NCI-H1436 (cell line): ENCODE results near the gene CD200R1.
A peak's percentile ranks its signal among the peaks of the same experiment; 100 is the strongest.

ENCODE experiments used
- DNase-seq: peaks from one replicate; lab custom pipeline; 2025; lab: John Stamatoyannopoulos, UW

Gene CD200R1

GRCh38 chr3:112974894-112975293, at the start of gene CD200R1:
Gene CD200R1, minus strand, starts transcription at chr3:112975103. Its CDS starts 246 bp downstream, at chr3:112974857.
- no peak for DNase-seq

- no peak for DNase-seq
Measured at GRCh38 chr3:113021471-113021870, 46.6 kb upstream of the CD200R1 start.

GRCh38 chr3:113019182-113020137, 44.6 kb upstream of the CD200R1 start:
- peak; percentile 93 for DNase-seq

- DNase-seq: peak; percentile 12
Measured at GRCh38 chr3:113018536-113019181, 43.8 kb upstream of the CD200R1 start.

- DNase-seq: no peak
Measured at GRCh38 chr3:113013593-113013992, 38.7 kb upstream of the CD200R1 start.

GRCh38 chr3:113008117-113008516, 33.2 kb upstream of the CD200R1 start:
- no peak for DNase-seq

- DNase-seq: no peak
Measured at GRCh38 chr3:113006359-113007056, 31.6 kb upstream of the CD200R1 start.

- DNase-seq: no peak
Measured at GRCh38 chr3:113005611-113006010, 30.7 kb upstream of the CD200R1 start.

- no peak for DNase-seq
Measured at GRCh38 chr3:113002679-113003078, 27.8 kb upstream of the CD200R1 start.

GRCh38 chr3:113002037-113002436, 27.1 kb upstream of the CD200R1 start:
- DNase-seq: no peak

- DNase-seq: no peak
Measured at GRCh38 chr3:113000691-113001090, 25.8 kb upstream of the CD200R1 start.

- DNase-seq: no peak
Measured at GRCh38 chr3:112995800-112996199, 20.9 kb upstream of the CD200R1 start.

- DNase-seq: peak; percentile 92
Measured at GRCh38 chr3:112990672-112991602, 16.0 kb upstream of the CD200R1 start, which contains the start of gene GTPBP8. Gene GTPBP8, plus strand, starts transcription at chr3:112990984. Its CDS starts 16 bp downstream, at chr3:112991000.

- DNase-seq: no peak
Measured at GRCh38 chr3:112987710-112988334, 12.9 kb upstream of the CD200R1 start.

GRCh38 chr3:112984485-112984884, 9.6 kb upstream of the CD200R1 start:
- DNase-seq: peak; percentile 32

GRCh38 chr3:112982710-112983109, 7.8 kb upstream of the CD200R1 start:
- DNase-seq: no peak

GRCh38 chr3:112980080-112980479, 5.2 kb upstream of the CD200R1 start:
- DNase-seq: no peak

- DNase-seq: peak; percentile 59
Measured at GRCh38 chr3:112979244-112979832, 4.4 kb upstream of the CD200R1 start.

- DNase-seq: no peak
Measured at GRCh38 chr3:112976953-112977352, 2.0 kb upstream of the CD200R1 start.

- no peak for DNase-seq
Measured at GRCh38 chr3:112976001-112976400, 1.1 kb upstream of the CD200R1 start.

GRCh38 chr3:112974178-112974517, 755 bp downstream of the CD200R1 start:
- no peak for DNase-seq
